ENCODE measurements around the gene CCDC192.

GRCh38 chr5:127870914-127871313, 167.7 kb downstream of the CCDC192 start:
- TF ChIP-seq EP300 (IDR thresholded peaks at IDR 0.05) (no peak), CTCF (IDR thresholded peaks at IDR 0.05) (no peak), POLR2A (IDR thresholded peaks at IDR 0.05) (no peak)

Data from ovary (tissue), 3 donors.